GM23248 (cell line): ENCODE results near the gene ZNF189.

ENCODE experiments used
- EZH2 ChIP-seq: fragments of 200-600 bp; sonication (generic); IDR thresholded peaks from 2 replicates; pipeline ENCODE4 v1.6.1; 2018; ENCODE audit warnings: antibody characterized with exemption, mild to moderate bottlenecking; ENCODE audit not compliant: insufficient read depth, poor library complexity, severe bottlenecking
- EZH2phosphoT487 ChIP-seq: fragments of 200-600 bp; sonication (generic); IDR thresholded peaks from 2 replicates; pipeline ENCODE4 v1.6.1; 2018; ENCODE audit warnings: antibody characterized with exemption, moderate library complexity, mild to moderate bottlenecking, low read depth; ENCODE audit not compliant: insufficient read depth

GRCh38 chr9:101453776-101454570, 55.3 kb downstream of the ZNF189 start:
- TF ChIP-seq EZH2phosphoT487 (no peak), EZH2 (no peak)
